HG02610 (cell line): Measurements from ENCODE around the gene ZAP70.

Experiments used
- ATAC-seq: cut with Tn5 transposase; IDR thresholded peaks from one replicate; pipeline ENCODE4 v1.9.1; 2021; ENCODE audit warnings: mild to moderate bottlenecking, moderate library complexity; ENCODE audit not compliant: unreplicated experiment

The ZAP70 gene

DNA sequence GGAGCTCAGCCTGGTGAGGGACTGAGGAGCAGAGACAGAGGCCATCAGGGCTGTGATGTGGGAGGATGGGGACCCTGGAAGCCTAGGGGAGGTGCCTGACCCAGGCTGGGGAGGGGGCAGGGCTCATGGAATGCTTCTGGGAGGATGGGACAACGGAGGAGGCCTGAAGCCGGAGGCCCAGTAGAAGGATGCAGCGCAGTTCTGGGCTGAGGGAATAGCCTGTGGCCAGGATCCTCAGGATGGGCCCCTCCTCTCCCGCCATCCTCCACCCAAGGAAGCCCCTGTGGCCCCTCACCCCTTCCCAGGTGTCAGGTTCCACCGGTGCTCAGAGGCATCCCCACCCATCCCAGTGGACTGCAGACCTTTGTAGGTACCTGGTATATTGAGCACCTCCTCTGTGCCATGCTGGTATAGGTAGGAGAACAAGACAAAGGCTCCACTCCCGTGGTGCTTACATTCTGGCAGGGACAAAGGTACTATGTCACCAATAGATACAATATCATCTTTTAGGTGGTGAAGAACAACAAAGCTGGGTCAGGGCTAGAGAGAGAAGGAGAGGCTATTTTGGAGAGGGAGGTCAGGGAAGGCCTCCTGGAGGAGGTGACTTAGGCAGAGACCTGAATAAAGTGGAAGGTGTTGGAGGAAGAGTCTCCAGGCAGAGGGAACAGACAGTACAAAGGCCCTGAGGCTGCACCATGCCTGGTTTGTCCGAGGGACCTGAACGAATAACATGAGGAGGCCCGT, 2.7 kb downstream of the ZAP70 start:
- ATAC-seq, result no peak

DNA sequence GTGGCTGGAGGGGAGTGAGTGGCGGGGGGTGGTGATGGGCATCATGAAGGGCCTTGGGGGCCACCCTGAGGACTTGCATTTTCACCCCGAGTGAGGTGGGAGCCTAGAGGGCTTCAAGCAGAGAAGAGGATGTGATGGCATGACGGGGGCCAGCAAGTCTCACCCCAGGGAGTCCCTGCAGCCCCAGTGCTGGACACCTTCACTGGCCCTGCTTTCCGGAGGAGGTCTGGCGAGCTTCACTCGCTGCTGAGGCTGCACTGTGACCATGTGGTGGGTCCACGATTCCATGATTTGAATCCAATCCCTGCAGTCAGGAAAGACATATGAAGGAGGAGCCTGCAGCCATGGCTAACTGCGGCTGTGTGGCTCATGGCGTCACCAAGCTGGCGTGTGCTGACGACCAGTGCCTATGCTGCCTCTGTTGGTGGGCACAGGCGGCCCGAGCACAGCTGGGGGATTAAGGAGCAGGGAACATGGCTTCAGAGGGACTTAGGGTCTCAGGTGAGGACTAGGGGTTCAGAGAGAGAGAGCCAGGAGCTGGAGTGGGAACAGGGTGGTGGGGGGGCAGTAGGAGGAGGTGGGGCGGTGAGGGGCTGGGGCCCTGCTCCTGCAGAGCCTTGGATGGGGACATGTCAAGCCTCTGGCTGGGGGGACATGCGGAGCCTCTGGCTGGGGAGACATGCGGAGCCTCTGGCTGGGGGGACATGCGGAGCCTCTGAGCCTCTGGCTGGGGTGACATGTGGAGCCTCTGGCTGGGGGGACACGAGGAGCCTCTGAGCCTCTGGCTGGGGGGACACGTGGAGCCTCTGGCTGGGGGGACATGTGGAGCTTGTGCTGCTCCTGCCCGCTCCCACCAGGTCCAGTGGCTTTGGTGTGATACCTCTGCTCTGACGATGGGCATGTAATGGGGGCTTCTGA, 3.6 kb downstream of the ZAP70 start:
- no peak for ATAC-seq

DNA sequence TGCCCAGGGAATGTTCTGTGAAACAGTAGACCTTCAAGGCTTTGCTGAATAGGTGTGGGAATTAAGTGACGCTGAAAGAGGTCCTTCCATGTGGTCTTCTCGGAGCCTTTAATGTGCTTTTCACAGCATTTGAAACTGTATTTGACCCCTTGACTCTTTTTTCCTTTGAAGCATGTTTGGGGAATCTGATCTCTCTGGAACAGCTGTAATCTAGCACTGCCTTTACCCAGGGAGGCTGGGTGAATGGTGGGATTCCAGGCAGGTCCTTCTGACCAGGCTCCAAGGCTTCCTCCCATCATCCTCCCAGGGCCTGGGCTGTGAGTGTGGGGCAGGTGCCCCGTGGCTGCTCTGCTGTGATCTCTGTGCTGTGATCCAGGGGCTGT, 4.2 kb downstream of the ZAP70 start:
- no peak for ATAC-seq

DNA sequence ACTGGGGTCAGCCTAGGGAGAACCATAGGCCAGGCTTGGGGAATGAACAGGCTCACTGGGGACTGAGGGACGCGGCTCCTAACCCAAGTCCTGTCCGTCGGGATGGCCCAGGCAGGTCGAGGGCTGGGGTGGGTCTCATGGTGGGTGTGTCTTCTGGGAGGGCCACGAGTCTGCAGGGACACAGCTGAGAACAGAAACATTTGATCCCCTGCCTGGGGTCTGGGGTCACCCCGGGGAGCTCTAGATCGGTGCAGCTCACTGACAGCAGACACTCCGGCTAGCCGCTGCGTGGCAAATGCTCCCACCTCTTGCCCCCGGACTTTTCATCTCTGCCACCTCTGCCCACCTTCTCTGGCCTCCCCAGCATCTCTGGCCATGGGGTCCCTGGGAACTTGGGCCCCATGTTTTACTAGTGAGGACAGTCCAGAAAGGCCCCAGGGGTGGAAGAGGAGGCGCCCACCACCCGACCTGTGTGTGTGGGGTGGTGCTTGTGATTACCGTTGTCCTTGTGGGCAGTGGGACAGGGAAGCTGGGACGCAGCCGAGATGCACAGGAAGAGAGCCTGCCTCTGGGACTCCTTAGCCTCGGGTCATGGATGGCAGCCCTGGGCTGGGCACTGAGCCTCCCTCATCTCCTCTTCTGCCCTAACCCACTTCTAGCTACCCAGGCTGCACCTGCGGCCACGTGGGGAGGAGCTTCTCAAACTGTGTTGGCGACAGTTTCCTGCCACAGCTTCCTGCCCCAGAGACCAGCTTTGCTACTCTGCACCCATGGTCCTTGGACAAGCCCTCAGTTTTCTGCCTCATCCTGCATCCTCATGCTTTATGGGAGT, 4.9 kb downstream of the ZAP70 start:
- peak; percentile 71 for ATAC-seq

DNA sequence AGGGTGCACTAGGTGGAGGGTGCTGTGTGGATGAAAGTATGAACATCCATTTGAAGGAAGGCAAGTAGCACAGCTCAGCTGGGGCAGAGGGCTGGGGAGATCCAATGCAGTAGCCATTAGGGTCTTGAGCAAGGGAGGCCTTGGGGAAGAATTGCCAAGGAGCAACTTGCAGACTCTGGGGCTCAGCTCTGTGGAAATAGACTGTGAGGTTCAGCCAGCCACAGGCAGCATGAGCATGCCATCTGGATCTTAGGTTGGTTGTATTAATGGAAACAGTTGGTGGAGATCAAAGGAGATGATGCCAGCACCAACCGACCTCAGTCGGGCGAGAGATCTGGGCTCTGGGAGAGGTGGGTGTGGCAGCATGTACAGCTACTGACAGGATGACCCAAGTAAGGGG, 5.6 kb downstream of the ZAP70 start:
- ATAC-seq, result no peak

DNA sequence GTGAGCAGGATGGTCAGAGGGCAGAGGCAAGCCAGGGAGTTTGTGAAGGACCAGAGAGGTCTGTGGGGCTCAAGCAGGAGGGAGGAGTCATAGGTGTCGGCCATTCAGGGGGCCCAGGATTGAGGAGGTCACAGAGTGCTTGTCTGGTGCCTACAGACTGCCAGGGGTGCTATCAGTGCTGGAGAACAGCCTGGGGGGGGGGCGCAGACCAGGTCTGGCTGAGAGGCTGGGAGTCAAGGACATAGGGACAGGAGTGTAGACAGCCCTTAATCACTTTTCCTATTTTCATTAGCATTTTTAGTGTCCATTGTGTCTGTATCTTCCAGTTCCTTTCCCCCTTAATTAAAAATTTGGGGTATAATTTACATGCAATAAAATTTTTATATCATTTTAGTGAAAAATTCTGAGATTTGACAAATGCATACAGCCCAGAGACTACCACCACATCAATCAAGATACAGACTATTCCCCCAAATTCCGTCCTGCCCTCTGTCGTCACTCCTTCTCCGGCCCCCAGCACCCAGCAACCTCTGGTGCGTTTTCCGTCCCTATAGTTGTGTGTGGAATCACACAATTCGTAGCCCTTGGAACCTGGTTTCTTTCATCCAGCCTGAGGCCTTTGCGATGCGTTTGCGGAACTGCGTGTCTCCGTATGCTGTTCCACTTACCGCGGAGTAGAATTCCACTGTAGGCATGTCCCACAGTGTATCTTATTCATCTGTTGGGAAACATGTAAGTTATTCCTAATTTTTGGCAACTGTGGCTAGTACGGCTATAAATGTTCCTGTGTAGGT, 6.2 kb downstream of the ZAP70 start:
- no peak for ATAC-seq

DNA sequence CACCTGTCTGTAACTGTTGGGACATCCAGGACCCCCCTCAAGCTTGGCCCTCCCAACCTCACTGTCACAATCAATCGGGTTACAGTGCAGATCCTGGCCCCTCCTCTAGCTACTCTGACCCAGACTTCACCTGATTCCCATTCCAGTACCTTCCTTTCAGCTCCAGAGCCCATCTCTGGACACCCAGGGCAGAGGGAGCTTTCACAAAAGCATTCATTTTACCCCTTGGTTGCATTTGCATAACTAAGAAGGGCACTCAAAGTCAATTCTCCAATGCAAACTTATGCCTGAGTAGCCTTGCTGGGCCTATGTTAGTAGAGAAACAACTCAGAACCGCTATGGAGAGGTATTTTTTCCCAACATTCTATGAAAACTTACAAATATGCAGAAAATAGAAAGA, 7.4 kb downstream of the ZAP70 start:
- ATAC-seq, result no peak

DNA sequence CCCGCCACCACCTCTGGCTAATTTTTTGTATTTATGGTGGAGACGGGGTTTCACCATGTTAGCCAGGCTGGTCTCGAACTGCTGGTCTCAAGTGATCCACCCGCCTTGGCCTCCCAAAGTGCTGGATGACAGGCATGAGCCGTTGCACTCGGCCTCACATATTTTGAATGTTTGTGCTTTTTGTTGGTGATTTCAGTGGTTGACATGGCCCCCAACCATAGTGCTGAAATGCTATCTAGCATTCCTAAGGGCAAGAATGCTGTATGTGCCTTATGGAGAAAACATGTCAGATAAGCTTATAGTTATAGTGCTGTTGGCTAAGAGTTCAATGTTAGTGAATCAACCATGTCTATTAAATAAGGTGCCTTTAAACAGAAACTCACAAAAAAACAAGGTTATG, 8.9 kb downstream of the ZAP70 start:
- ATAC-seq, result no peak

DNA sequence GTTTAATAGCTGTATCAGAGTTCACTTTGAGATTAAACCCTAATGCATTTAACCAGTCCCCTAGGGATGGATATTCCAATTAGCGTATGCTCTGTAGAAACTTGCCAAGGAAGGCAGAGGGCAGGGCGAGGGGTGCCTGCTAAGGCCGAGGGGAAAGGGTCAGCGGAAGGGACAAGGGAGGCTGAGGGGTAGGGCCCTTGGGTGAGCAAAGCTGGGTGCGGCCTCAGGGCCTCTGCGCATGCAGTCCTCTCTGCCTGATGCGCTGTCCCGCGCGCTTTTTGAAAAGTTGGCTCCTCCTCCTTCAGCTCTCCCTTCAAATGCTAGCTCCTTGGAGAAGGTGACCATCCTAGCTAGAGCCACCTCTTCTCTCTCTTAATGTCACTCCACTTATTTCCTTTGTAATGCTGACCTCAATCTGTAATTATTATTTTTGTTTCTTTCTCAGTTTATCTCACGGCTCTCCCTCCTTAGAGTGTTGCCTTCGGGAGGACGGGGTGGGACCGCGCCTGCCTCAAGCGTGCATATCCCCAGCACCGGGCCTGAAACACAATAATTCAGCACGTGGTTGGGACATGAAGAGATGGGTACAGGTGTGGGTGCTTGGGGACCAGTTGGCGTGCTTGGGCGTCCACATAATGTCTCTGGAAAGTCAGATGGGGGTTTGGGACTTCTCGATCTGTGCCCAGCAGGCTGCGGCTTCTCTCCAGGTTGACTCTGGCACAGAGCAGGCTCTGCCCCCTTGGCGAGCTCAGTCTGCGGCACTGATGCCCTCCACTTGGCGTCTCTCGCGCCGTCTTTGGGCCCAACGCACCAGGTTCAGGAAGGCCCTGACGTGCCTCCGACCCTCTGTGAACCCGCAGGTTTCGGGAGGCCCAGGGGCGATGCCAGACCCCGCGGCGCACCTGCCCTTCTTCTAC, 10.0 kb downstream of the ZAP70 start:
- no peak for ATAC-seq

DNA sequence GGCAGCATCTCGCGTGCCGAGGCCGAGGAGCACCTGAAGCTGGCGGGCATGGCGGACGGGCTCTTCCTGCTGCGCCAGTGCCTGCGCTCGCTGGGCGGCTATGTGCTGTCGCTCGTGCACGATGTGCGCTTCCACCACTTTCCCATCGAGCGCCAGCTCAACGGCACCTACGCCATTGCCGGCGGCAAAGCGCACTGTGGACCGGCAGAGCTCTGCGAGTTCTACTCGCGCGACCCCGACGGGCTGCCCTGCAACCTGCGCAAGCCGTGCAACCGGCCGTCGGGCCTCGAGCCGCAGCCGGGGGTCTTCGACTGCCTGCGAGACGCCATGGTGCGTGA, 10.7 kb downstream of the ZAP70 start:
- no peak for ATAC-seq

DNA sequence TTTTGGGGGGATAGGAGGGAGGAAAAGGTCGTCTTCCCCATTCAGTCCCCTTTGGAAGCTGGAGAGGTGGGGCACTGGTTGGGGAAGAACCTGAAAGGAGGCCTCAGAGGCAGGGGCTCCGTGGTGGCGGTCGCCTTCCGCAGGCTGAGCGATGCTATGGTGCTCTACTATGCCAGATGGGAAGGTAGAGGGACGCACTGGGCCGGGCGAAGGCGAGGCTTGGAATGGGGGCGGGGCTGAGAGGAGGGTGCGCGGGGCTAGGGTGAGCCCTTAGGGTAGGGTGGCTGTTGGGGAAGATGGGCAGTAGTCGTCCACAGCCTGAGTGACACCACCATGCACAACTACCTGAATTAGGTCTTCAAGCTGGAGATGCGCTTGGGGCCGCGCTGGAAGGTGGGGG, 11.1 kb downstream of the ZAP70 start:
- no peak for ATAC-seq

DNA sequence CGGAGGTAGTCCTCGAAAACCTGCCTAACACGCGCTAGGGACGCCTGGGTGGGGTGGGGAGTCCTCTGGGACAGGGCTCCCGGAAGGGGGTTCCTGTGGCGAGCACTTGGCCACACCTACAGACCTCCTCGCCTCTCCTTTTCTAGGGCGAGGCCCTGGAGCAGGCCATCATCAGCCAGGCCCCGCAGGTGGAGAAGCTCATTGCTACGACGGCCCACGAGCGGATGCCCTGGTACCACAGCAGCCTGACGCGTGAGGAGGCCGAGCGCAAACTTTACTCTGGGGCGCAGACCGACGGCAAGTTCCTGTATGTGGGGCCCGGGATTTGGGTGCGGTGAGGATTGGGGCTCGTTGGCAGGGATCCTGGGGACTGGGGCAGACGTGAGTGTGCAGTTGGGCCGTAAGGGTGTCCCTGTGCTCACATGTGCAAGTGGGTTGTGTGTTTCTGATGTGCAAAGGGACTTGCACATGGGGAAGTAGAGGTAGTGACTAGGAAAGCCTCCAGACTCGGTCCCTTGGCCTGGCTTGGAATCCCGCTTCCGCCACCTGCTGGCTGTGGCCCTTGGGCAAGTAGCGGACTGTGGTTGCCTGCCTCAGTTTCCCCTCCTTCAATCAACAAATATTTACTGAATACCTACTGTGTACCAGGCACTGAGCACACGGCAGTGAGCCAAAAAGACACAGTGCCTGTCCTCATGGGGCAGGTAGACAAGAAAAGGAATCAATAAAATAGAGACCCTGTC, 11.7 kb downstream of the ZAP70 start:
- no peak for ATAC-seq

DNA sequence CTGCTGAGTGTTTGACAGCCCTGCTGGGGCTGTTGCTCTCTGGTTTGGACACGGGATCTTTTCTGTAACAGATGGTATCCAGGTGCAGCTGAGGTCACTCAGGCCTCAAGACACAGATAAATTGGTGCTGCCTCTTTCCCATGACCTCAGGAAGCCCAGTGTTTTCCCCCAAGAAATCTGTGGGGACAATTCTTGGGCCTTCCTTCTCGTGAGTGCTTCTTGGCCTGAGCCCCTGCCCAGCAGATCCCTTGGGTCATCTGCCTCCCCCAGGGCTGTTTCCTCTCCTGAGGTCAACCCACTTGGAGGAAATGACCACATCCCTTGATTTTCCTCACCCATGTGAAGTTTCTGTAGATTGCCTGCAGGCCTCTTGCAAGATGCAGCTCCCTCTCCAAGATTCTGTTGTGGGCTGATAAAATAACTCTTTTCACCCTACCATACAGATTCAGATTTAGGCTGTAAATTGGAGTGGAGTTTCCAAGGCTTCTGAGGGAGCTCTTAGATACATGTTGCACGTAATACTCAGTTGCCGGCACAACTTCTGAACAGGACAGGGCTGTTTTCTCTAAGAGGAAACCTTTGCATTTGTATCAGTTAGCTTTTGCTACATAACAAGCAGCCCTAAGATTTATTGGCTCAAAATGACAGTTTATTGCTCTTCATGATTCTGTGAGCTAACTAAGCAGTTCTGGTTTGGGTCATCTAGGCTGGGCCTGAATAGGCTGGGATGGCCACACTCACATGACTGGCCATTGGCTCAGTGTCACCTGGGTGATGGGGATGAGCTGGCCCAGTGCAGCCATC, 13.1 kb downstream of the ZAP70 start:
- ATAC-seq, result no peak

DNA sequence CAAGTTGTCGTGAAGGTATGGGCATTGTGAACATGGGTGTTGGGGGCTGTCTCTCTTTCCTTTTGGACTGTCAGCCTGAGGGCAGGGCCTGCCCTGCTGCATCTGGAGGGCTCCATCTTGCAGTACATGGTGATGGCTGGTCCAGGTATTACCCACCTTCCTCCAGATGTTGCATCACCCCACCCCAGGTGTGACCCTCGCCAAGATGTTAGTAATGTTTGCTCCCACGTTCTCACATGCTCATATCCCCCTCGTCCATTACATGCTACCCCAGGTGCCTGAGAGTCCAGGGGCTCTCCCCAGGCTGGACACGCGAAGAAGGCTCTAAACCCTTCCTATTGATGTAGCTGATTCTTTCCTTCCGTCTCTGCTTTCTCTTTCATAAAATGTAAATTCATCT, 13.9 kb downstream of the ZAP70 start:
- ATAC-seq, result no peak

DNA sequence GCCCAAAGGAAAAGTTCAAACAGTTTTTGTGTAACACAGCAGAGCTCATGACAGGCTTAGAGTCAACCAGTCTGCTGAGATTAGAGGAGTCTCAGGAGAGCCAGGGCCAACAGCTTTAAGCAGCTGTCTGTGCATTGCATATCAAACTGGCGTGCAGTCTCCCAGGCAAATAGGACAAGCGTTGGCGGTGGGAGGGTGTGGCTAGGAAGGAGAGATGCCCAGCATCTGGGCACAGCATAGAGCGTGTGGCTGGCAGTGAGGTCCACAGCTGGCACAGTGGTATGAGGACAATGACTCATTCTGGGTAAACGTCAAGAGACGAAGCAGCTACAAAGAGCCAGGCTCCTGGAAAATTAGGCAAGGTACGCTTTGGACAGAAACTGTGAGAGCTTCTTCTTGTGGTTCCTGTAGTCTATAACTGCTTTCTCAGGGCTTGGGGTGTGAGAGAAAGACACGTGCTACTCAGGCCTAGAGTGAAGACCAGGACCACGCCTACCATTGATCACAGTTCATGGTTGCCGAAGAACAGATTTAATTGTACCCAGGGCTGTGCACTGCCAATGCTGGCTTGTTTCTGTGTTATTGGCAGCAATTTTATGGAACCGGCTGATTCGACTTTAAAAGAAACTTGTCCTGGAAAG, 14.8 kb downstream of the ZAP70 start:
- no peak for ATAC-seq

DNA sequence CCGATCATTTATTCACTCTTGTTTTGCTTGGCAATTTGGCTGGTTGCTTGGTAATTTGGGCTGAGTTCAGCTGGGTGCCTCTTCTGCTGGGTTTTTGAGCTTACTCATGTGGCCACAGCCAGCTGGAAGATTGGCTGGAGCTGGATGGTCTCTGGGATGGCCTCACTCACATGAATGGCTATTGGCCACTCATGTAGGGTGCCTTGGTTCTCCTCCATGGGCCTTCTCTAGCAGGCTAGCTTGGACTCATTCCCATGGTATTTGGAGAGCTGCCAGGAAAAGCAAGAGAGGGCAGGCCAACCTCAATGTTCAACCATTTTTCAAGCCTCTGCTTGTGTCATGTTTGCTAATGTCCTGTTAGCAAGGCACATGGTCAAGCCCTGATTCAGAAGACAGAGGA, 16.9 kb downstream of the ZAP70 start:
- no peak for ATAC-seq

DNA sequence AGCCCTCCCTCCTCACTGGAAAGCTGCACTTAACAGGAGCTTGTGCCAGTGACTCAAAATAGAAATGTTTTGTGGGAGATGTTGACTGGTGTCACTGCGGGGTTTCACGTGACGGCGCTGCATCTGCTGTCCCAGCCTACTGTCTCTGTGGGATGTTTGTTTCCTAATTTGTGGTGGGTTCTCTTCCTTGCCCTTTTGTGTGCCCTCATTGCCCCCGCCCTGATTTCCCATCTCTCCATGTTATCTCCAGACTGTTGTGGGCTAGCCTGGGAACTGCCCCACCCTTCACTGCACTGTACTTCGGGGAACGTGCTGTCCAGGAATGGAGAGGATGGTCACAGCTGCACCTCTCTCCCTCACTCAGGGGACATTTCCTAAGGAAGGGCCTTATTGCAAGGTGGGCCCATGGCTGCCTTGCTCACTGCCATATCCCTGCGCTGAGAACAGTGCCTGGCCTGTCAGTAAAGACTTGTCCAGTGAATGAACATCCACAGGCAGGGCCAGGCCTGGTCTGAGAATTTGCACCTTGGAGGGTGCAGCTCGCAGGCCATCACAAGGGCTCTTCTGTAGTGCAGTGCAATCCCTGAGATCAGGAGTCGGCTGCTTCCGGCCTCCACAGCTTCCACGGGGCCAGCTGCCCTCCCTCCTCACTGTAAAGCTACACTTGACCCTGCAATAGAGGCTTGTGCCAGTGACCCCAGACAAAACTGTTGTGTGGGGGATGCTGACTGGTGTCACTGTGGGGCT, 18.1 kb downstream of the ZAP70 start:
- no peak for ATAC-seq
